GM18870 (cell line): ENCODE data around the gene NXN.

Experiments
- ATAC-seq: cut with Tn5 transposase; IDR thresholded peaks from one replicate; pipeline ENCODE4 v1.9.1; 2021; ENCODE audit warnings: moderate library complexity; ENCODE audit not compliant: unreplicated experiment

The NXN gene

GRCh38 chr17:979539-980405 lies at the start of gene NXN:
Gene NXN (minus strand): TSS chr17:979776.
- no peak for ATAC-seq

DNA sequence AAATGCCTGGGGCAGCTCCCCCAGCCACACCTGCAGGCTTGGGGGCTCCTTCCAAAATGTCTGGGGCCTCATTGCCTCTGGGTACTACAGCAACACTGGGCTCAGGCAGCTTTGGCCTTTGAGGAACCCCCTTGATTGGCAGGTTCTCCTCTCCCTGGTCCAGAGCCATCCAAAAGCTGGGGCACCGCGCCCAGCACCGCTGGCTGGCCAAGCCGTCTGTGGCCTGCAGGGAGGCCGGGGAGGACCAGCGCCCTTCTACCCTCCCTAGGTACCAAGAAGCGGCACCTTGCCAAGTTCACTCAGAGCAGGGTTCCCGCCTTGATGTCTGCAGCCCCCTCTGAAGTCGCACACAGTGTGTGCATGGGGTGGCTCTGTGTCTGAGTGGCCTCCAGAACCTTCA lies 47.5 kb upstream of the NXN start:
- no peak for ATAC-seq

GRCh38 chr17:1026599-1026975 lies 47.0 kb upstream of the NXN start:
- no peak for ATAC-seq

DNA sequence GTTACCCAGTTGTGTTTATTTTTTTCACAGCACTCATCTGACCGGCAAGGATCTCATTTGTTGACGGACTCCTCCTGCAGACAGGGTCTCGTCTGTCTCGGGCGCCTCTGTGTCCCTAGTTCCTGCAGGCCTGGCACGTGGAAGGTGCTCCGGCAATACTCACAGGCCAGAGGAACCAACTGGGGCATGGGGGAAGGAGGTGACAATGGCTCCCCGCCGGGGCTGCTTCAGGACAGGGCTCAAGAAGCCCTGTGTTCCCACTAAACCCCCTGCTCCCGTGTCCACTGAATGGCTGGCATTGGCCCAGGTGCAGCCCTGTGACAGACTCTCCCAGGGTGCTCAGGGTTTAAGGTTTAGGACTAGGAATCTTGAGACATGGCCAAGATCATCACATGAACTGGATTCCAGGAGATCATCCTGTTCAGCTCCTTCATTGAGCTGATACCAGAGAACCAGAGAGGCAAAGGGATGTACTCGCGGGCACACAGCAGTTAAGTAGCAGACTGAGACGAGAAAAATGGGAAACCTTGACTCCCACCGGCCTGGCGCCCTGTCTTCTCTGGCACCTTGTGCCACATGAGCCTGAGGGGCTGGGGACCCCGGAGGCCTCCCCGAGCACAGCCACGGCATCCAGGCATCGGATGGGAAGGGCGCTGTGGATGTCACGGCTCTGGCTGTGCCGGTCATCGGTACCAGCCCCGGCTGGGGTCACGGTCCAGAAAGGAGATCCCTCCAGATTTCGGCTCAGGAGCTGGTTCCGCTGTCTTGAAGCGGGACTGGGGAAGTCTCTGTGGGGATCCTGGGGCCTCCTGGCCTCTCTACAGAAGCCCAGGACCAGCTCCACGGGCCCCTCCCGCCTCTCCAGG lies 46.4 kb upstream of the NXN start:
- ATAC-seq, result no peak

- no peak for ATAC-seq
Observed at GRCh38 chr17:1024076-1024475, 44.5 kb upstream of the NXN start.

DNA sequence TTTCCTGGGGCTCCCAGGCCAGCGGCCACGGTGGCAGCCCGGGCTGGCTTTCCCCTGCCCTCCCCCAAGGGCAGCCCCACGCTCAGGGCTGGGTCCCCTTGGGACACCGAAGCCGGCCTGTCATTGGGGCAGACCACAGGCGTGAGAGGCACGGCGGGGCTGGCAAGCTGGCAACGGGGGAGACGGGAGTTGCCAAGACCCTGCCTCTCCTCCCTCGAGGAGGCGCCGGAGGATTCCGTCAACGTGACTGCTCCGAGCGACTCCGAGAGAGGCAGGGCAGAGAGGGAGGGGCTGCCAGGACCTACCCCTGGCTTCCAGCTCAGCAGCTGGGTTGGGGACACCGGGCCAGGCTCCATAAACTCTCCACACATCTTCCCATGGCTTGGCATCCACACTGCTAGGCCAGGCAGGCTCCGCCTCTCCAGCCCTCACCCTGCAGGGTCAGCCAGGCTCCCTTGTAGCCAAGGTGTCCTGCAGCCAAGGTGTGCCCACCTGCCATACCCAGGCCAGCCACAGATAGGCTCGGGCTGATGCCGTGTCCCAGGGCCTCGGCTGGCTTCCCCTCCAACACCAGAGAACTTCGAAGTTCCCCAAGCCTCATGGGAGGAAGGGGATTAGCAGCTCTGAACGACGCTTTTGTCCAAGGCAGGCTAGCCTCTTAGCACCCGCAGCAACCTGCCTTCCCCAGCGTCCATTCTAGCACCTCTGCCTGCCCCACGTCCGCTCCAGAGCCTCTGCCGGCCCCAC lies 42.9 kb upstream of the NXN start:
- ATAC-seq, result no peak

- ATAC-seq, result no peak
Observed at GRCh38 chr17:1021147-1021546, 41.6 kb upstream of the NXN start.

GRCh38 chr17:1019451-1019850 lies 39.9 kb upstream of the NXN start:
- no peak for ATAC-seq

DNA sequence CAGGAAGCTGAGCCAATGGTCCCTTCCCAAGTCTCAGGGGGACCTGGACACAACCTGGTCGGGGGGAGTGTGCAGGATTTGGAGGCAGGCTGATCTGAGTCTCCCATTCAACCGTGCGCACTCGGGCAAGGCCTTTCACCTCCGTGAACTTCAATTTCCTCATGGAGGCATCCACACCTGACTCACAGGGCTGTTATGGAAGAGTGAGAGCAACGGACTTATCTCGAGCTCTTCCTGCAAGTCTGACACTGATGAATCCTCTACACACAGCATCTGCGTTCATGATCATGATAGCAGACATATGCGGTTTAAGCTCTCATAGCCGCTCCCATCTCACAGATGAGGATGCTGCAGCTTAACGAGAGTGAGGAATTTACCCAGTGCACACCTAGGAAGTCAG lies 39.0 kb upstream of the NXN start:
- no peak for ATAC-seq

DNA sequence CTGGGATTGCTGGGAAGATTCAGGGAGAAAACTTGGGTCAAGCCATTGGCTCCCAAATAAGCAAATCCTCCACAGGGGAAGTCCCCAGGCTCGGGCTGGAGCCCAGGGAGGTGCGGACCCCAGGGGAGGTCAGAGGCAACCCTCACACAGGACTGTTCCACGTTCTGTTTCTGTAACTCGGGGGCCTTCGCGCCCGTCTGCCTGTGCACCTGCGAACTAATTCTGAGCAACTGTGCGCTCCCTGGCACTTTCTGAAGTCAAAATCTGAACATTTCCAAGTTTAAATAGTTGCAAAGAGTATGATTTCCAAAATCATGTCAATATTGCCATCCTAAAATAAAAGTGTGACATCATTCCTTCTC lies 34.1 kb upstream of the NXN start:
- no peak for ATAC-seq

GRCh38 chr17:1012823-1013728 lies 33.5 kb upstream of the NXN start:
- ATAC-seq, result no peak

DNA sequence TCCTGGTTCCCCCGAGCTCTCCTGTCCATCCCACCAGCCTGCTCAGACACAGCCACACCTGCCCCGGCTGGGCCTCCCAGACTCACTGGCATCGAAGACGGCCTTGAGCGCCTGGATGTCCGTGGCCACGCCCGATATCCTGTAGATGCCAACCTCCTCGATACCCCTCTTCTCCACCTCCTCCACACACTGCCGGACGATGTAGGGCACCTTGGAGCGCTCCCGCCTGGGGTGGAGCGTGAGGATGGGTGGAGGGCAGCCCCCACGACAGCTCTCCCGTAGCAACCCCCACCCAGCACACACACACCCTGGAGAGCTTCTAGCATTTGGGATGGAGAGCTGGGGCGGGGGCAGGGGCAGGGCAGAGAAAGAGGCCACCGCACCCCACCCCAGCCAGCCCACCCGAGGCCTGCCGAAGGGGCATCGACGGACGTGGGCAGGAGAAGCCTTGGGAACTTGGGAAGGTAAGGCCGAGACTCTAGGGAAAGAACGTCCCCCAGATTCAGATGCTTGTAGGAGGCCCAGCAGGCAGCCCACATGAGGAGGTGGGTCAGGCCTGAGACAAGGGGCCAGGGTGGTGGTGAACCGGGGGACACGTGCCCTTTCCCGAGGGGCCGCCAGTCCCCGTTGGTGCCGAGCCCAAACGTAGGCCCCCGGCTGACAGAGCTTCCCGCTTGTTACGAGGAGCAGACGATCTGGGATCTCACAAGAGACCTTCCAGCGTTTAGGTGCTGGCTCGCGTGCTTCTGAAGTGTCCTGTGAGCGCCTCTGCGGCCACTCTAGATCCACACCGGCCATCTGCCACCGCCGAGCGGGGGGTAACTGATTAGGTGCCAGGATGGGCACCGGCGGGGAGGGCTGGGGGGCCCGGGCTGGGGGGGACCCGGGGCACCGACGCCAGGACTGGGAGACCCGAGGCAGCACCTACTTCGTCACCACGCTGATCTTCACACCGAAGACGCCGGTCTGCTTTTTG lies 32.5 kb upstream of the NXN start:
- ATAC-seq, result no peak

DNA sequence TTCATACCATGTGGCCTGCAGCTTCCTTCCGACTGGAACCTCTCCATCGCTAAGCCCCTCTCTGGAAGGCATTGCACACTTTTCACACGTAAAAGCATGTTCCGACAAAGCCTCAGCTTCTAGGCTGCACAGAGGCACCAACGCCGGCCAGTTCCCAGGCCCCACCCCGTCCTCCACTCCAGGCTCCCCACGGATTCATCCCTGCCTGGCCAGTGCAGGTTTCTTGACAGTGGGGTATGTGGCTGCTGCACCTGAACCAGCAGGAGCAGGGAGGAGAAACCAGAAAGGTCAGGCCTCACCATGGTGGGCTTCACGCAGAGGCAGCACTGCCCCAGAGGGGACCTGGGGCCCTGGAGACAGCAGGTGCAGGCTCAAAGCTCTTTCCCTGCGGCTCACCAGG lies 31.6 kb upstream of the NXN start:
- no peak for ATAC-seq

- ATAC-seq, result no peak
Observed at GRCh38 chr17:1010586-1010985, 31.0 kb upstream of the NXN start.

DNA sequence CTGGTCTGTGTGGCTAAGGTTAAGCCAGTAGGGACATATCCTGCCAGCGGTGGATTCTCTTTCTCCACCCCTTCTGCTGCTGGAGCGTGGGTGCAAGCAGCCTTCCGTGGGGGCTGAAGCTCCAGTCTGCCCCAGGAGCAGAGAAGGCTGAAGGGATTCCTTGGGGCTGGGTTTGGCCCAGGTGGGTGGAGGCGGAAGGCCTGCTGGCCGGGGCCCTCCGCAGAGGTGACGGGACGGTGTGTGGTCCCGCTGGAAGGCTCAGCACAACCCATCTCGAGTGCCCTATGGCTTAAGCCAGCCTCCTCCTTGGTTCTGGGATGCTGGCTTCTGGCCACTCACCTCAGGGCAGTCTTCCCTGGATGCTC lies 30.5 kb upstream of the NXN start:
- no peak for ATAC-seq

DNA sequence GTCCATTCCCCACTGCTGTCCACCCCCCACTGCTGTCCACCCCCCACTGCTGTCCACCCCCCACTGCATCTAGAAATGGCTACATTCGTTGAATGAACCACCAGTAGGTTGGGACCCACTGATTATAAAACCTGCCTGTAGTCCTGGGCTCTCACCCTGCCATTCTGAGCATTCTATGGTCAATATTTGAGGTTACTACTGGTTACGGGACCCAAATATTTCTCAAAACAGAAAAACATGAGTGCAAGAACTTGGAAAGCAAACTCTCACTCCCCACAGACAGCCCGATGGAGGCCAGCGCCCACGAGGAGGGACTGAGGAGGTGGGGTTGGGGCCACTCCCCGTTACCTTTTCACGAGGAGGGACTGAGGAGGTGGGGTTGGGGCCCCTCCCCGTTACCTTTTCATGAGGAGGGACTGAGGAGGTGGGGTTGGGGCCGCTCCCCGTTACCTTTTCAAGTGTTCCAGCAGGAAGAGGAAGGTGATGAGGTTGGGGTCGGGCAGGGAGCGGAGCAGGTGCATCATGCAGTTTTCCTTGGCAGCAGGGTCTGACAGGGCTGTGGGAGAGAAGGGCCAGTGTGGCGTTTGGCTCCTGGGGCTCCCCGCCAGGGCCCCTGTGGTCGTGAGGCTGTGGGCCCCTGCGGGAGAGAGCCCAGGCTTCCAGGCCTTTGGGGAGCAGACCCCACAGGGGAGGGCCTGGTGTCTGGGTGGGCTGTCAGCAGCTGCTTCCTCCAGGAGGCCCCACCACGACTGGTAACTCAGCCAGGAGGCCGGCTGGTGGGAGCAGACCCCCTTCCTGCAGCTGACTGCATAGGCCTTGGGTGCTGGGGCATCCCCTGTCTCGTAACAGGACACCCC lies 29.9 kb upstream of the NXN start:
- no peak for ATAC-seq

DNA sequence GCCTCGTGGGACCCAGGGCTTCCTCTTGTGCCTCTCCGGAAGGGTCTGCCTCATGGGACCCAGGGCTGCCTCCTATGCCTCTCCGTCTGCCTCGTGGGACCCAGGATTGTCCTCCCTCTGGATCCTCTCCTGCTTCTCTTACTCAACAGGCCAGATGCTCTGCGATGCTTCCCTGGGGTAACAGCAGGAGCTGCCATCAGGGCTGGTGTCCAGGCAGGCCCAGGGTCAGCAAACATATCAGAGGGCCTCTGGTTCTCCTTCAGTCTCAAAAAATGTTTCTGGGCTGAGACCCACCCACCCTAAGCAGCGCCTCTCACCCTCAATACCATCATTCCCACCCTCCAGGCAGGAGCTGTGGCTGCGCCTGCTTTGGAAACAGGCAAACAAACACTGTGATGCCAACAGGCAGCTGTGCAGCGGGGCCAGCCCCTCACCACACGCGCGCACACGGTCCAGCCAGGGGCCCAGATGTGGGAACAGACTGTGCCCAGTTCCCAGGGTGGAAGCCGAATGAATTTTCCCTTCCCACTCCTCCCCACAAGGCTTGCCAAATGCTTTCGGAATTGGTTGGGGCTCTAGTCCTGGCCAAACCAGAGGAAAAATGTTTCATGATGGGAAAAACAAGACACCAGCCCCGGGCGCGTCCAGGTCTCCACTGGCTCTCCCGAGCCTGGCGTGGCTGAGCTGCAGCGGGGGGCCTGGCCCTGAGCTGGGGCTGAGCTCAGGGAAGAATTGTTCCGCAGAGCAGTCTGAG lies 28.6 kb upstream of the NXN start:
- ATAC-seq, result no peak
